ENCODE results near the gene THUMPD1. TPM values are rescaled to one million over a fixed set of nuclear protein-coding genes. Genes with fewer than 3 reads are reported as not detected.
A peak's percentile ranks its signal among the peaks of the same experiment; 100 is the strongest.

Gene THUMPD1
- total and polyA plus RNA-seq, 2 of the 8 experiments (the other 6 are each of a cell fraction or from before 2014, with no cell fraction given) = 31.6 to 49.4 TPM

GRCh38 chr16:20741554-20742285 is at the start of gene THUMPD1 (continued):
- no peak for TF ChIP-seq TCF12 (IDR thresholded peaks at IDR 0.05; ENCODE audit: low read depth, low read length)
- no peak for TF ChIP-seq ATF2 (IDR thresholded peaks at IDR 0.05; ENCODE audit: low read length)
- TF ChIP-seq TAF7 (optimal IDR thresholded peaks at IDR 0.05; ENCODE audit: borderline replicate concordance, low read depth, low read length) = peak; percentile 16
- peak in 1 of 2 experiments; percentile 87; a peak in 2 of 4 replicates for TF ChIP-seq SIN3A (conservative IDR thresholded peaks at IDR 0.05 in 1 of 2, IDR thresholded peaks at IDR 0.05 in 1 of 2; ENCODE audit: low read depth in 1 of 2, low read length in 2 of 2)
- TF ChIP-seq KDM1A (IDR thresholded peaks at IDR 0.05; ENCODE audit: borderline replicate concordance, low read length) = no peak
- peak; percentile 91 for TF ChIP-seq POLR2AphosphoS5 (IDR thresholded peaks at IDR 0.05; ENCODE audit: low read depth, low read length)
- TF ChIP-seq SP2 (IDR thresholded peaks at IDR 0.05; ENCODE audit: low read length) = no peak
- no peak for TF ChIP-seq CTBP2 (IDR thresholded peaks at IDR 0.05; ENCODE audit: borderline replicate concordance, insufficient read depth, insufficient read length, low read length)
- TF ChIP-seq NRF1 (IDR thresholded peaks at IDR 0.05; ENCODE audit: low read depth, low read length) = no peak
- TF ChIP-seq SRF (IDR thresholded peaks at IDR 0.05; ENCODE audit: low read depth, low read length) = peak; percentile 84
- no peak for TF ChIP-seq CHD1 (IDR thresholded peaks at IDR 0.05; ENCODE audit: low read depth, low read length)
- TF ChIP-seq TAF1 (IDR thresholded peaks at IDR 0.05; ENCODE audit: low read depth, low read length) = peak; percentile 87
- TF ChIP-seq RBBP5 (IDR thresholded peaks at IDR 0.05; ENCODE audit: borderline replicate concordance, low read depth, low read length) = peak; percentile 99
- TF ChIP-seq SIX5 (IDR thresholded peaks at IDR 0.05; ENCODE audit: low read depth, low read length) = no peak; the same call in 1 of the 2 replicates
- TF ChIP-seq BACH1 (IDR thresholded peaks at IDR 0.05; ENCODE audit: low read length) = no peak
- peak; percentile 84 for TF ChIP-seq TEAD4 (IDR thresholded peaks at IDR 0.05; ENCODE audit: low read depth, low read length)
- peak; percentile 85 for TF ChIP-seq ATF3 (IDR thresholded peaks at IDR 0.05; ENCODE audit: insufficient read depth, low read depth, low read length)
- peak in 1 of 2 experiments; percentile 12; a peak in 2 of 4 replicates for TF ChIP-seq RAD21 (IDR thresholded peaks at IDR 0.05 in 1 of 2, conservative IDR thresholded peaks at IDR 0.05 in 1 of 2; ENCODE audit: low read depth in 2 of 2, low read length in 2 of 2)
- TF ChIP-seq GABPA (IDR thresholded peaks at IDR 0.05; ENCODE audit: borderline replicate concordance, insufficient read depth, low read length) = no peak
- TF ChIP-seq RFX5 (IDR thresholded peaks at IDR 0.05; ENCODE audit: borderline replicate concordance, low read depth, low read length) = no peak
- TF ChIP-seq CREB1 (IDR thresholded peaks at IDR 0.05) = peak; percentile 100
- no peak for TF ChIP-seq JUN (IDR thresholded peaks at IDR 0.05; ENCODE audit: low read depth, low read length)
